Tibial artery (tissue), 4 donors: ENCODE measurements around the gene KCNIP4.

Experiments
- DNase-seq, 2 donors: peaks; one replicate each; pipeline ENCODE4 v3.0.0-alpha.2; 2019
- H3K27ac ChIP-seq, 2 donors: fragments of 200-600 bp; sonication (generic) in 1 of 2; 1 replicate in 1 of 2; 2 replicates in 1 of 2; pipeline ENCODE4 v1.5.1; 2018 to 2019; ENCODE audit warnings: mild to moderate bottlenecking in 1 of 2
- H3K27me3 ChIP-seq, 2 donors: fragments of 200-600 bp; sonication (generic) in 1 of 2; one replicate each; pipeline versions ENCODE4 v1.5.1 to v1.6.0; 2016 to 2019
- H3K36me3 ChIP-seq, 3 donors: fragments of 200-600 bp; sonication (generic) in 2 of 3; one replicate each; pipeline ENCODE4 v1.5.1; 2016 to 2019; ENCODE audit warnings: mild to moderate bottlenecking in 2 of 3
- H3K4me1 ChIP-seq, 4 donors: fragments of 200-600 bp; sonication (generic) in 2 of 4; 1 replicate in 3 of 4; 2 replicates in 1 of 4; pipeline ENCODE4 v1.5.1; 2016 to 2019
- H3K4me3 ChIP-seq, 2 donors: fragments of 200-600 bp; sonication (generic) in 1 of 2; 1 replicate in 1 of 2; 2 replicates in 1 of 2; pipeline ENCODE4 v1.5.1; 2018 to 2019; ENCODE audit warnings: mild to moderate bottlenecking in 2 of 2
- H3K9me3 ChIP-seq, 3 donors: fragments of 200-600 bp; sonication (generic) in 1 of 3; one replicate each; pipeline ENCODE4 v1.5.1; 2016 to 2019
- intact Hi-C: fragments of 100-400 bp; cut with DNase I; formaldehyde crosslinking; loops from one replicate; pipeline ENCODE4 v1.15.0; 2023; ENCODE audit warnings: low total_unique reads
- TF ChIP-seq, protein P1 (sequence below), 2 experiments: fragments of 200-600 bp in 1 of 2; fragments of 450-650 bp in 1 of 2; IDR thresholded peaks; one replicate each; pipeline ENCODE4 v1.5.1; 2017 to 2019; ENCODE audit warnings: antibody characterized with exemption in 2 of 2, mild to moderate bottlenecking in 1 of 2, moderate library complexity in 1 of 2

Gene KCNIP4

GRCh38 chr4:21202959-21203358, 745.6 kb downstream of the KCNIP4 start:
- H3K27me3 ChIP-seq = no peaks in the 10 kb centered on the region
- TF ChIP-seq, protein P1, sequence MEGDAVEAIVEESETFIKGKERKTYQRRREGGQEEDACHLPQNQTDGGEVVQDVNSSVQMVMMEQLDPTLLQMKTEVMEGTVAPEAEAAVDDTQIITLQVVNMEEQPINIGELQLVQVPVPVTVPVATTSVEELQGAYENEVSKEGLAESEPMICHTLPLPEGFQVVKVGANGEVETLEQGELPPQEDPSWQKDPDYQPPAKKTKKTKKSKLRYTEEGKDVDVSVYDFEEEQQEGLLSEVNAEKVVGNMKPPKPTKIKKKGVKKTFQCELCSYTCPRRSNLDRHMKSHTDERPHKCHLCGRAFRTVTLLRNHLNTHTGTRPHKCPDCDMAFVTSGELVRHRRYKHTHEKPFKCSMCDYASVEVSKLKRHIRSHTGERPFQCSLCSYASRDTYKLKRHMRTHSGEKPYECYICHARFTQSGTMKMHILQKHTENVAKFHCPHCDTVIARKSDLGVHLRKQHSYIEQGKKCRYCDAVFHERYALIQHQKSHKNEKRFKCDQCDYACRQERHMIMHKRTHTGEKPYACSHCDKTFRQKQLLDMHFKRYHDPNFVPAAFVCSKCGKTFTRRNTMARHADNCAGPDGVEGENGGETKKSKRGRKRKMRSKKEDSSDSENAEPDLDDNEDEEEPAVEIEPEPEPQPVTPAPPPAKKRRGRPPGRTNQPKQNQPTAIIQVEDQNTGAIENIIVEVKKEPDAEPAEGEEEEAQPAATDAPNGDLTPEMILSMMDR (IDR thresholded peaks at IDR 0.05) = no peak
- H3K36me3 ChIP-seq = no peaks in the 10 kb centered on the region
- H3K27ac ChIP-seq = no peak overlapping the region
- H3K4me3 ChIP-seq = no peak overlapping the region
- DNase-seq = no peak
- H3K9me3 ChIP-seq = no peaks in the 10 kb centered on the region
- intact Hi-C loops = no loop called here
- H3K4me1 ChIP-seq = no peaks in the 10 kb centered on the region

DNA sequence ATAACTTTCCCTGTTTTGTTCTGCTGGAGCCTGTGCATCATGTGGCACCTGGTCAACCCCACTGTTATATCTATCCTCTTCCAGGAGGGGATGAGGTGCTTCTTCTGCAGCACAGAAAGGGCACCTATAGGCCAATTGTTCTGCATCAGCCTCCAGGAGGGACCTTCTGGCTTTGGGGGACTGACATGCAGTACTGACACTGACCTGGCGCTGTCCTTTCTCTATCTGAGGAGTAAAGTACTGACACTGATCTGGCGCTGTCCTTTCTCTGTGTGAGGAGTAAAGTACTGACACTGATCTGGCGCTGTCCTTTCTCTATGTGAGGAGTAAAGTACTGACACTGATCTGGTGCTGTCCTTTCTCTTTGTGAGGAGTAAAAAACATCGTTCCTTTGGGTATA, 749.9 kb downstream of the KCNIP4 start:
- Histone ChIP-seq H3K4me3 (no peak overlapping the region), H3K36me3 (no peaks in the 10 kb centered on the region), H3K4me1 (no peaks in the 10 kb centered on the region), H3K9me3 (no peaks in the 10 kb centered on the region), H3K27me3 (no peaks in the 10 kb centered on the region), H3K27ac (no peak overlapping the region)
- TF ChIP-seq, protein P1 (IDR thresholded peaks at IDR 0.05) = no peak
- no peak for DNase-seq
- intact Hi-C loops = no loop called here

- Histone ChIP-seq H3K4me1 (no peaks in the 10 kb centered on the region), H3K27me3 (no peaks in the 10 kb centered on the region), H3K4me3 (no peak overlapping the region), H3K9me3 (no peaks in the 10 kb centered on the region), H3K36me3 (no peaks in the 10 kb centered on the region), H3K27ac (no peak overlapping the region)
- TF ChIP-seq, protein P1 (IDR thresholded peaks at IDR 0.05) = no peak
- DNase-seq = no peak
- intact Hi-C loops = no loop called here
Observed at GRCh38 chr4:21195682-21196081, 752.9 kb downstream of the KCNIP4 start.

DNA sequence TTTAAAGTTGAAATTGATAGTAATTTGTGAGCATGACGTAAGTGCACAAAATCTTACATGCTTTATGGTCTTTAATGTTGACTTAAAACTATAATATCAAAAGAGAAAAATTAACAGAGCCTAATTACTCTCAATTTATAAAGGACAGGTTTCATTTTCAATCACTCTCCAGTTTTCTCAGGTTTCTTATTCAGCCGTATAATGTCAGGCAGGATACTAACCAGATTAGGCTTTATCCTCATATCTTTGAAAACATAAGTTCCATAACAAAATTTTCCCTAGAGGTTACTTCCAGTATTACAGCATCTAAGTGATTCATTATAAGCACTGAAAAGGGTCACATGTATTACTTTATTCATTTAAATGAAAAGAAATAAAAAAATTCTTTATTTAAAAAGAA, 756.2 kb downstream of the KCNIP4 start:
- TF ChIP-seq, protein P1 (IDR thresholded peaks at IDR 0.05) = no peak
- Histone ChIP-seq H3K27ac (no peak overlapping the region), H3K27me3 (no peaks in the 10 kb centered on the region), H3K4me3 (no peak overlapping the region), H3K36me3 (no peaks in the 10 kb centered on the region), H3K4me1 (no peaks in the 10 kb centered on the region), H3K9me3 (no peaks in the 10 kb centered on the region)
- intact Hi-C loops = no loop called here
- DNase-seq = no peak

- Histone ChIP-seq H3K4me3 (no peak overlapping the region), H3K27ac (no peak overlapping the region), H3K27me3 (no peaks in the 10 kb centered on the region), H3K36me3 (no peaks in the 10 kb centered on the region), H3K9me3 (no peaks in the 10 kb centered on the region), H3K4me1 (no peaks in the 10 kb centered on the region)
- no peak for DNase-seq
- TF ChIP-seq, protein P1 (IDR thresholded peaks at IDR 0.05) = no peak
- intact Hi-C loops = no loop called here
Observed at GRCh38 chr4:21191317-21191716, 757.3 kb downstream of the KCNIP4 start.

DNA sequence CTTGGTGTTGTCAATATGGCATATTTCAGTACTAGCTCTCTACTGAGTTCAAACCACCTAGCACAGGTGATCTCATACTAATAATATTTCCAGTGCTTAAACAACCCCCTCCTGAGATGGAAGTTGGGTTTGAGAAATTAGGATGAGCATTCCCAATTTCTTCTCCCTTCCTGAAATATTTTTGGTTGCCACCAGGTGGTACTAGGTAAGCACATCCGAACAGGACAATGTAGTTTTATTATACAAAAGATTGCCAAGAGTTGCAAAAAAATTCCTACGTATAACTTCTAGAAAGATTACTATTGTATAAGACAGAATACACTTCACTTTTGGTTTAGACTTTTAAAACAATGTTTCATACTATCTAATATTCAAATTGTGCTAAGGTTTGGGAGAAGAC, 763.8 kb downstream of the KCNIP4 start:
- Histone ChIP-seq H3K4me3 (no peak overlapping the region), H3K27ac (no peak overlapping the region), H3K9me3 (no peaks in the 10 kb centered on the region), H3K36me3 (no peaks in the 10 kb centered on the region), H3K27me3 (no peaks in the 10 kb centered on the region), H3K4me1 (no peaks in the 10 kb centered on the region)
- intact Hi-C loops = no loop called here
- TF ChIP-seq, protein P1 (IDR thresholded peaks at IDR 0.05) = no peak
- no peak for DNase-seq
